ENCODE results near the gene SLC6A13.

GRCh38 chr12:205026-205425, 57.6 kb downstream of the SLC6A13 start:
- TF ChIP-seq CUX1 (IDR thresholded peaks at IDR 0.05; ENCODE audit: insufficient replicate concordance, low read depth, low read length) (no peak), CTCF (IDR thresholded peaks at IDR 0.05 in 2 of 3, conservative IDR thresholded peaks at IDR 0.05 in 1 of 3; ENCODE audit: control insufficient read depth in 2 of 3, extremely low read depth in 1 of 3, insufficient read depth in 1 of 3, low read depth in 3 of 3, low read length in 3 of 3) (no peak), POLR2A (IDR thresholded peaks at IDR 0.05; ENCODE audit: low read depth, low read length) (no peak), SP1 (IDR thresholded peaks at IDR 0.05; ENCODE audit: low read depth, low read length) (no peak), BACH1 (IDR thresholded peaks at IDR 0.05; ENCODE audit: borderline replicate concordance) (no peak), RAD51 (IDR thresholded peaks at IDR 0.05) (no peak), ZNF24 (IDR thresholded peaks at IDR 0.05) (no peak), REST (IDR thresholded peaks at IDR 0.05; ENCODE audit: low read depth, low read length) (no peak)
